Activated CD4-positive, alpha-beta T cell treated with anti-CD3 and anti-CD28 coated beads, Interleukin-2, amount 50 U/mL, for 16 hours (primary cell): Measurements from ENCODE around the gene PNPLA5.
"Not testable (repeated sequence)": the region's sequence is repeated elsewhere in the genome, so short reads cannot be mapped to it uniquely, and the experiment has no call there.

Experiments used
- DNase-seq: peaks from one replicate; pipeline ENCODE4 v3.0.0-alpha.2; 2020

Gene PNPLA5

DNA sequence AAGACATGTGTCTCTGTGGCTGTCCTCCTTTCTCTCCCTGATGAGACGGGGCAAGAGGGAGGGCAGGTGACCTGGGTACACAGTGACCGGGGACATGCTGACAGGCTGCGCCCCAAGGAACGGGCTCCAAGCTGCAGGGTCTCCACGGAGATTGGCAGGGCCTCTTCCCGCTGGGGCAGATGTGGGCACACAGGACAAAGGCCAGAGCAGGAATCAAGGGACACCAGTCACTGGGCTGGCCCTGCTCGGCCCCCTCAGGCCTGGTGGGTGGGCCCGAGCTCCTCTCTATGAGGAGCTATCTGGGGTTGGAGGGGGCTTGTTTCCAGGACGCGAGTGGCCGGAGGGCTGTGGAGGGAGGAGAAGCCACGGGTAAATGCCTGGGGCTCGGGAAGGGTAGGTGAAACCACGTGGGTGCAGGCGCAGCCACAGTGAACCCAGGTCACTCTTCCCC, 11.2 kb downstream of the PNPLA5 start:
- no peak for DNase-seq

DNA sequence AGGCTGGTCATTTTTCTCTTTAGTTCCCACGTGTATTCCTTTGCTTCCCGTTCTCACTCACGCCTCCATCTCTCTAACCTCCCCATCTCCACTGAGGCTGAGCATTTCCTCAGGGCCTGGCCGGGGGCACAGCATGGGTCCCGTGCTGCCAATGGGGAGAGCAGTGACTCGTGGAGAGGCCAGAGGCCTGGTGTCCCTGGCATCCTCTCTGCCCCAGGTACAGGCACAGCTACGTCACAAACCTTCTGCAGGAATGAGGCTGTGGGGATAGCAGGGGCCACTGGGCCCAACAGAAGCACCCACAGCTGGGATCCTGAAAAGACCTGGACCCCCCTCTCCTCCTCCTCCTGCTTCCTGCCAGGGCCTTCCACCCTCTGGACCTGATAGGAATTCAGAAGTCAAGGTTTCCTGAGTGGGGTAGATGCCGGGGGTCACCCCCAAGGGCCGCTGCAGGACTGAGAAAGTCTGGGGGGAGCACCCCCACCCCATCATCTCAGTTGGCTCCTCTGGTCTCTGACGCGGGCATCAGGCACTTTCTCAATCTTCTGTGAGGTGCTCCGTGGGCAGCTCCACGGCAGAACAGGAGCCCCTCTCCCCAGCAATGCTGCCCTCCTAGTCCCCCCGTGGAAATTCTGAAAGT, 11.8 kb downstream of the PNPLA5 start:
- no peak for DNase-seq

DNA sequence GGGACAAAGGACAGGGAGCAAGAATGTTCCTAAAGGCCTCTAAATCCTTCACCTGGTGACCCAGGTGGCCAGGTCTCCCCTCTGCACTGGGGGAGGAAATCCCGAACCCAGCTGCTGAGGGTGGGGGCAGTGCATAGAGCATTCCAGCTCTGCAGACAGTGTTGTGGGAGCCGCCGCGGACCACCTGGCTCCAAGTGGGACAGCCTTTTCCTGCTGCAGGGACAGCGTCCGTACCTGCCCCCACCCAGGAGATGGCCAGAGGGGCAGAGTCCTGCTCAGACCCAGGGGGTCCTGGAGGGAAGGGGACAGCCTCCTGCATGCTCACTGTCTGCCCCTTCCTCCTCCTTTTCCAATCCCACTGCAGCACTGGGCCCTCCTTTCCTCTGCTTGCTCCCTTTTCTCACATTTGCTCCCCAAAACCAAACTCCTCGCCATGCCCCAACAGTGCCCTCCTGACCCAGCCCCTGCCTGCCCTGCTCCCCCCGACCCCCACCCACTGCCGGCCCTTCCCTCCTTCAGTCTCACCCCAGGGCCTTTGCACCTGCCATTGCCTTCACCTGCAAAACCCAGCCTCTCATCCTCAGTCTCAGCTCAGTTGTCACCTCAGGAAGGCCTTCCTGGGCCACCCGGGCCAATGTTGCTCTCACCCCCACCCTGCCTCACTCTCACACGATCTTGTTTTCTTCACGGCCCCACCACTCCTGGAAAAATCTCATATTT, 12.8 kb downstream of the PNPLA5 start:
- no peak for DNase-seq

DNA sequence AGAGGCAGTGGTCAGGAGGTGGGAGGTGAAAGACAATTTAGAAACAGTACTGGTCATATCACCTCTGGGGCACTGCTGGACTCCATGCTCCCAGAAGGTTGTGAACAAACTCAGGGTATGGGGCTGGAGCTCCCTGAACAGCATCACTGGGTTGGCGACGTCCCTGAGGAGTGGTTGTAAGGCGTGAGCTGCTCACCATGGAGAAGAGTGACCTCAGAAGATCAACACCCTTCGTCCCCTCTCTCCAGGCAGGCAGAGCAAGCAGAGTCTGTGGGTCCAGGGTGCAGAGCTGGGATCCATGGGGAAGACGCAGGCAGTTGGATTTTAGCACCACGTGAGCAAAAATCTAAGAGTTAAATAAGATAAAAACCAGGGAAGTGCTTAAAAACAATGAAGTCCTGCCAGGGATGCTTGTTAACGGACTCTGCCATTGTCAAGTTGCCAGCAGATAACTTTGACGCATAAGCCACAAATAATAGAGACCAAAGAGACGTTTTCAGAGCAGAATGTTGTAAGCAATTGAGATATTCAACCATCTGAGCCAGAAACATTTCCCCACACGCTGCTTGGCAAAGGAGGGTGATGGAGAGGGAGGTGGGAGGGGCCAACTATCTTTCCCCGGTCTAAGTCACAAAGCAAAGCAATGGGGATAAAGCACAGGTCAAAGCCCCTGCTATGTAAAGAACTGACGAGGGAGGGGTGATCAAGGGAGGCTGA, 13.6 kb downstream of the PNPLA5 start:
- no peak for DNase-seq

DNA sequence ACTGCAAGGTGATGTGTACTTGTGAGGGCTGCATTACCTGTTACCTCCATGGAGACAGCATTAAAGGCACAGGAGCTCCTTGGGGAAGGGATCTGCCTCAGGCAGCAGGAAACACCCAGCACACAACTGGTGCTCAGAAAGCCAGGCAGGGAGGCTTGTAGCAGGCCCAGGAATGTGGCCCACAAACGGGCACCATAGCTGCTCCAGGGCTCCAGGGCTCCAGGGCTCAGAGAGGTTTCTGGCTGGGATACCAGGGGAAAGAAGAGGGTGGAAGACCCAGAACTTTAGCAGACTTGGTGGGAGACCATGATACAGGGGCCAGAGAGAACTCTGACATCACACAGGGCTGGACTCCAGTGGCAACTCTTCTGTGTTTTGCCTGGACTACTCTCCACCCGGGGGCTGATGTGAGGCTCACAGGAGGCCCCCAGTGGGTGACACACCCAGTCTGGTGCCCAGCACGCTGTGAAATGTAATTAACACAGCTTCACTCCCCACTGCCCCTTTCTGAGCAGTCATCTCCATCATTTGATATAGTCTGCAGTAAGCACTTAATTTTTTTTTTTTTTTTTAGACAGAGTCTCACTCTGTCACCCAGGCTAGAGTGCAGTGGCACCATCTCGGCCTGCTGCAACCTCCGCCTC, 14.8 kb downstream of the PNPLA5 start:
- DNase-seq = no peak

DNA sequence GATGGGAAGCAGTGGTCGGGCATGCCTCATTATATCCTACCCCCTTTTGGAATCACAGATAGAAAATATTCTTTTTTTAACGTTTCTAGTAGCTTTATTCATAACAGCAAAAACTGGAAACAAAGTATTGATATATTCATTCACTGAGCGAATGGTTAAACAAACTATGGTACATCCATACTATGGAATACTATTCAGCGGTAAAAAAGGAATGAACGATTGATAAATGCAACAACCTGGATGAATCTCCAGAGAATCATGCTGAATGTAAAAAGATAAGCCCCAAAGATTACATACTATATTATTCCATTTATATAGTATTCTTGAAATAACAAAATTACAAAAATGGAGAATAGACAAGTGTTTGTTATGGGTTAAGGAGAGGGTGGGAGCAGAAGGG, 22.0 kb downstream of the PNPLA5 start:
- DNase-seq = no peak

DNA sequence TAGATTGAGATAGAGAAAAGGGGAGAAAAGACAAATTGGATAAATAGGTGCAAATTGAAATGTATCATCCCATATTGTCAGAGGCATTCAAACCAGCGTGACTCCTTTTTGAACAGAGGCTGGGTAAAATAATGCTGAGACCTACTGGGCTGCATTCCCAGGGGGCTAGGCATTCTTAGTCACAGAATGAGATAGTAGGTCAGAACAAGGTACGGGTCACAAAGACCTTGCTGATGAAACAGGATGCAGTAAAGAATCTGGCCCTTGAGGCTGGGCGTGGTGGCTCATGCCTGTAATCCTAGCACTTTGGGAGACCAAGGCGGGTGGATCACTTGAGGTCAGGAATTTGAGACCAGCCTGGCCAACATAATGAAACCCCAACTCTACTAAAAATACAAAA, 22.8 kb downstream of the PNPLA5 start:
- DNase-seq = not testable (repeated sequence)

DNA sequence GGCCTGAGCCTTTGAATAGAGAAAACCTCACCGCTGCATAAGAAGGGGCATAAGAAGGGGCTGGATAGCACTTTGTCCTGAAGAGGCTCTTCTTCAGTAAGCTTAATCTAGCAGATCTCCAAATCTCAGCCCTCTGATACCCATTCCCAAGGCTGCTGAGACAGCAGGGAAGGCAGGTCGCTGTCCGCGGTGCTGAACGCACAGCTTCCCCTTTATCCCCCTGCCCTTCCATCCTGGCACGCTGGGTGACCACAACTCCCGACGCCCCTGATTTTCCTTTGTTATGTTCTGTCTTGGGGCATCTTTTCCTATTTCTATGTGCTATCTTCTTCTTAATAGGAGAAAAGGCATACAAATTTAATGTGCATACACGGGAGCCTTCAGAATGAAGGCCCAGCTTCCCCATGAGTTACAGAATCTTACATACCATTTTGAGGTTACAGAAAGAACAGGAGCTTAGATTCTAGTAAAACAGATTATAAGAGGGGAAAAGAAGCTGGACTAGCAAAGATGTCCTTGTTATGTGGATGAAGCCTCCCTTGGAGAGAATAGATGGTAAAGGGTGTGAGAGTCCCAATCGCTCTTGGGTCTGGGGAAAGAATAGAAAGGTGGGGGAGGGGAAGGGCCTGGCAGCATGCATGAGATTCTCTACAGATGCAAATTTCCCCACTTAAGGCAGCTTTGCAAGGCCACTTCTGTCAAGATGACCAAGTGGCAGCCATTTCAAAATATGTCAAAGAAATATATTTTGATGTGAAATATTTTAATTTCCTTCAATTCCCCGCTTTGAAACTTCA, 23.8 kb downstream of the PNPLA5 start:
- DNase-seq = no peak

DNA sequence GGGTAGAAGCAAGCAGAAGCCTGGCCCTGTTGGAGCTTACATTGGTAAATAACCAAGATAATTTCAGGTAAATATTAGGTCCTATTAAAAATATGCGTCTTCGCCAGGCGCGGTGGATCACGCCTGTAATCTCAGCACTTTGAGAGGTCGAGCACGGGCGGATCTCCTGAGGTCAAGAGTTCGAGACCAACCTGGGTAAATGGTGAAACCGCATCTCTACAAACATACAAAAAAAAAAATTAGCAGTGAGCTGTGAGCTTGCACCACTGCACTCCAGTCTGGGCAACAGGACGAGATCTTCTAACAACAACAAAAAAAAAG, 29.0 kb downstream of the PNPLA5 start:
- DNase-seq = no peak

DNA sequence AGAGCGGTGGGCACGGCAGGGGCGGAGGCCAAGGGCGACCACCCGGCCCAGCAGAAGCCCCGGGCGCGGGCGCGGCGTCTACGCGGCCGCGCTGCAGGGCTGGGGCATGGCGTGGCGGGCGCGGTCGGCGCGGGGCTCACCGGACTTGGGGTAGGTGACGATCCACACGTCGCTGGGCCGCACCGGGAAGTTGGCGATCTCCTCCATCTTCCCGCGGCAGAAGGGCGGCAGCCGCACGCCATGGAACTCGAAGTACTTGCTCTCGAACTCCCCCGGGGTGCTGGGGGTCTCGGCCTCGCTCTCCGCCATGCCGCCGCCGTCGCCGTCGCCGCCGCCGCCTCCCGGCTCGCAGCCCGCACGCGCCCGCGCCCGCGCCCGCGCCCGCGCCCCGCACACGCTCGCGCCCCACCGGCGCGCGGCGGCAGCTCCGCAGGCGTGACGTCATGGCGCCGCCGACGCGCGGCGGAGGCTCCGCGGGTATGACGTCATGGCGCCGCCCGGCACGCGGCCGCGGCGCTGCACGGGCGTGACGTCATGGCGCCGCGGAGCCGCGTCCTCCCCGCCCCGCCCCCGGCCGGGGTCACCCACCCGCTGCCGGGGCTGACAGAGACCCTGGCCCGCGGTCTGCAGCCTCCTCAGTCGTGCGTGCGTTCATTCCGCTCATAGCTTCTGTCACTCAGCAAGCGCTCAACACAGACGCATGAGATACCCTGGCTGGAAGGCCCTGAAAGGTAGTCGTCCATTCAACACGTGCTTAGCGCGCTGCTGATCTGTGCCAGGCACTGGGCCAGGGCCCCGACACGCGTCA, 29.5 kb downstream of the PNPLA5 start, which contains the start of gene SULT4A1:
SULT4A1 (minus strand) TSS at position 440 of the 808 bp plus-strand sequence; CDS start at position 309, 131 bp downstream.
- no peak for DNase-seq

DNA sequence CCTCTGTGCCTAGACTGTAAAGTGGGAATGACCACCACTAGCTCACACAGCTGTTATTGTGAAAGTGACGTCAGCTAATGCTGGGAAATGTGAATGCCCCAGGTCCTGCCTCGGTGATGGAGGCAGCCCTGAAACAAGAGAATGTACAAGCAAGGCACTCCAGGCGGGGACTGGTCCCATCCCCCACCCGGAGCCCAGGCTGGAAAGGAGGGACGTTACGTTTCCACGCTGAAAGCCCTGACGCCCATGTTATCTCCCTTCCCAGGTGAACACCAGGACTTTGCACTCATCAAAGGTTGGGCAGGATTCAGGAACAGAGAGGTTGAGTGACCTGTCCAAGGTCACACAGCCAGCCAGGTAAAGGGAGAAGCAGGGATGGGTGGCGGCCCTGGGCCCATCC, 30.3 kb downstream of the PNPLA5 start:
- no peak for DNase-seq

DNA sequence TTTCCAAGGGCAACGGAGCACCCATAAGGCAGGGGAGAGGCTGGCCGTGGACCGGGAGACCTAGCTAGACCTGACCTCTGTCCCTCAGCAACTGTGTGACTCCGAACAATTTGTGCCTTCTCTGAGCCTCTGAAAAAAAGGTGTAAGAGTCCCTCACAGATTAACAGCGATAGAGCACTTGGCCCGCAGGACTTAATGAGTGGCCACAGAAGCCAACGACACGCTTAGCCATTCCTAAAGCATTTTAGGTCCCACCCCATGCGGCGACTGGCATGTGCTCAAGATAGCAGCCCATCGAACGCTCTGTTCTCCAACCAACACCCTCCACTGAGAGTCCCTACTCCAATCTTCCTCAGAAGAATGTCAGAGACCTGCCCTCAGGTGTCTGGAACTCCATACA, 31.0 kb downstream of the PNPLA5 start:
- no peak for DNase-seq

DNA sequence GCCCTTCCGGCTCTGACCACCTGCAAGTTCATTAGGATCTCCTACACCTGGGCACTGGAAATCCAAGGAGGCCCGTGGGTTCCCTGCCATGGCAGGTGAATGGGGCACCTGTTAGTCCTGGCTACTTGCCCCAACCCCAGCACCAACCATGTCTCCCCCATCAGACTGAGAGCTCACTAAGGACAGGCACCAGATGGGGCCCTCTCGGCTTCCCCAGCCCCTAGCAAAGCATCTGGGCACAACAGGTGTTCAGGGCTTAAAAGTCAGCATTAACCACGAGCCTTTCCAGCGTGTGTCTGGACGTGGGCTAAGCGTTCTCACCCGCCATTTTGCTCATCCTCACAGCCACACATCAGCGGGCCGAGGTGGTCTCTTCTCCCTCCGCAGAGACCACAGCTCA, 31.7 kb downstream of the PNPLA5 start:
- DNase-seq = no peak

DNA sequence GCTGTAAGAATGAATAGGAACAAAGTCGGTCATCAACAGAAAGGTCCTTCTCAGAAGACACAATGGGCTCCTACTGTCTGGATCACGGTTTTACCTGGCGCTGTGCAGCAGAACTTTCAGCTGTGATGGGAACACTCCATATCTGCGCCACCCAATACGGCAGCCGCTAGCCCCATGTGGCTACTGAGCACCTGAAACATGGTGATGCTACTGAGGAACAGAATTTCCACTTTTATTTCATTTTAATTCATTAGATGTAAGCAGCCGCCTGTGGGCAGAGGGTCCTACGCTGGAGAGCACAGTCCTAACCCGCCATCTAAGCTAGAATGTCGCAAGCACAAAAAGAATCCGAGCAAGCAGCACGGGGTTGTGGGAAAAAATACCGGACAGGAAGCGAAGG, 32.2 kb downstream of the PNPLA5 start:
- DNase-seq = no peak

DNA sequence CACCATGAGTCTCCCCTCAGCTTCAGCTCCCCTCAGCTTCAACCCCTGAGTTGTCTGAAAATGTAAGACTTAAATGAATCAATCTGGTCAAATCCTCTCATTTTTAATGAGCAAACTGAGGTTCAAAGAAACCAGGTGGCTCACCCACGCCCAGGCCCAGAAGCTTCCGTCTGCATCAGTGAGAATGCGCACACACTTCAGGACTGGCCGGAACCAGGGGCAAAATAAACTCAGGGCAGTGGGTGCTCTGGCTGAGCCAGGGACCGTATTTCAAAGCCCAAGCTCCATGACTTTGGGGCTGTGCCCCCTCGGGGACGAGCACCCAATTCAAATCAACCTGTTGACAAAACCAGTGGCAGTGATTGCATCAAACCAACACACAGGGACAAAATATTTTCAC, 32.6 kb downstream of the PNPLA5 start:
- no peak for DNase-seq

DNA sequence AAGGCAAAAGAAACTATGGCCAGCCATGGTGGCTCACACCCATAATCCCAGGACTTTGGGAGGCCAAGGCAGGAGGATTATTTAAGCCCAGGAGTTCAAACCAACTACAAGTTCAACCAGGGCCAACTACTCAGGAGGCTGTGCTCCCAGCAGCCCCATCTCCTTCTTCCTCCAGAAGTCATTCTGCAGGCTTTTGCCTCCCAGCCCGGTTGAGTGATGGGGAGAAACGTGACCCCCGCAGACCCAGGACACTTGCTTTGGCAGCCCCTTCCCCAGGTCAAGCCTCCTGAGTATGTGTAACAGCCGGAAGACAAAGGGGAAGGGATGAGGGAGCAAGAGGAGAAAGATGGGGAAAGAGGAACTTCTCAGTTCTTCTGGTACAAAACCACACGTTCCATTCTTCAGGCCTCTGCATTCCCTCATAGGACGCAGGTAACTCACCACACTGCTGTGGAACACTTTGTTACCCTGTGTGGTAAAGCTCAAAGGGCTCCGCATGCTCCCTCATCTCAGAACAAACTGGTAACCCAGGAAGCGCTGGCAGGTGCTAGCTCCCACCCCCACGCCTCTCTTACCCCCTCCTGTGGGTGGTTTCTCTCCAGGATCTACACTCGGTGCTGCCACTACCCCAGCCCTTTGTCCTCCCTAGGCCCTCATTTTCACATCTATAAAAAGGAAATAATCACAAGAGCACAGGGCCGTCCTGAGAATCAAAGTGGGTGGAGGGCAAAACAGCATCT, 33.5 kb downstream of the PNPLA5 start:
- DNase-seq = no peak

DNA sequence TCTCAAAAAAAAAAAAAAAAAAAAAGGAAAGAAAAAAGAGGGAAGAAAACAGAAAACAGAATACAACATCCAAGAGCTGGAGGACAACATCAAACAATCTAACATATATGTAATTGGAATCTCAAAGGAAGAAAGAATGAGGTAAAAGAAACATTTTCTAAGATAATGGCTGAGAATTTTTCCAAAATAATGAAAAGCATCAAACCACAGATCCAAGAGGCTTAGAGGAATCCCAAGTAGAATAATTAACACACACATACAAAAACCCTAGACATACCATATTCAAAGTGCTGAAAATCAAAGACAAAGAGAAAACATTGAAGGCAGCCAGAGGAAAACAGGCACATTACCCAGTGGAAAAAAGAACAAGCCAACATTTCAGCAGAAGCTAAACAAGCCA, 34.4 kb downstream of the PNPLA5 start:
- no peak for DNase-seq

DNA sequence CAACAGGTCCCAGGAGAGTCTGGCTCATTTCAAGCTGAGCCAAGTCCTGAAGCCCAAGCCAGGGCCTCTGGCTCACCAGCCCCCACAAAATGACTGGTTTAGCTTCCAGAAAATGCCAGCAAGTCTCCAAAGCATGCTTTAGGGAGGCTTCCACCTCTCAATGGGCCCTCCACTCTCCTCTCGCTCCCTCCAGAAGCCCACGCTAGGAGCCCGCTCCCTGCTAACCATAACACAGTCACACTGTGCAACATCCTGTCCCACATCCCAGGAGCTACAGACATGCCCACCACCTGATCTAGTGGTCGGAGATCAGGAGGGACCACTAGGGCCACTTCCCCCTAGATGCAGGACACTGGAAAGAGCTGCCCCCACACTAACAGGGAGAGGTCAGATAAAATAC, 36.4 kb downstream of the PNPLA5 start:
- DNase-seq = no peak

DNA sequence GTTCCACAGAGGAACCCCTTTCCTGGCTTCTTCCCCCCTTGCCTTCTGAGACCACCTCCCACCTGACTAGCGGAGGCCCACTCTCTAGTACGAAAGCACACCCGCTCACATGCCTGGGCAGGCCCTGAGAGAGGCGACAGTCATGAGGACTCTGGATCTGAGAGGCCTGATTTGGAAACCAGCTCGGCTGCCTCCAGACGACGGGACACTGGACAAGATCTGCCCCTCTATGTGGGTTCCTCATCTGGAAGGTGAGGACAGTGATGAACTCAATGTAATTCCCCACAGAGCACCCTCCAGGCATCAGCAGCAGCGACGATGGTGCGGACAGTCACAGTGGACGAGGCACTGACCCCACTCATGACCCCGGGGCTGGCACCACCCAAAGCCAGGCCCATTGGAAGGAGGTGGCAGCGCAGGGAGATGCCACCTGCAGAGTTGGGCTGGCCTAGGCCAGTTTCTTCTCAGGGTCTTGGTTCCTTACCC, 37.0 kb downstream of the PNPLA5 start:
- DNase-seq = no peak

DNA sequence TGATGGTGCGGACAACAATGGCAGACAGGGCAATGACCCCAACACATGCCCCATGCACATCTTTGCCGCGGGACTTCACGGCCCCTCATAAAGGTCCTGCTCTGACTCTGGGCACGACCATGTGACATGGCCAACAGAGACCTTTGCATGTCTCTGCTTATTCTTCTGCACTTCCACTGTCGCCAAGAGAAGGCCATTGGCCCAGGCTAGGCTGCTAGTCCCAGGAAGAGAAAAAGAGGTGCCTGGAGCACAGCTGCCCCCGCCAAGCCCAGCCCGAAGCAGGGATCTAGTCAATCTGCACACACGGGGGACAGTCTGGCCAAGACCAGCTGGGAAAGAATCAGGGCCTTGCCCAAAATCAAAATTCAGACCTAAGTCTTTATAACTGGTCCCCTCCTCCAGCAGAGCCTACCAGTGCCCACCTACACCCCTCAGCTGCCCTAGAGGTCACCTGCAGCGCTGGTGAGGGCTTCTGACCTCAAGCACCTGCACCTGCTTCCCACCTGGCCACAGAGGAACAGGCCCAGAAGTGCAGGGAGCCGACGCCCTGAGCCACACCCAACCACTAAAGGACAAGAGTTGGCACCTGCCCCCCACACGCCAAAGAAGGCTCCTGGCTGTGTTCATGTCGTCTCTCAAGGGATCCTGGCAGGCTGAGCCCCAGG, 37.6 kb downstream of the PNPLA5 start:
- no peak for DNase-seq
